ENCODE measurements around the gene CXCR4. TPM values are rescaled to one million over a fixed set of nuclear protein-coding genes. Genes with fewer than 3 reads are reported as not detected.
A peak's percentile ranks its signal among the peaks of the same experiment; 100 is the strongest.

The CXCR4 gene
- total RNA-seq, 1 donor from 2014 or later: 4.4 TPM

DNA sequence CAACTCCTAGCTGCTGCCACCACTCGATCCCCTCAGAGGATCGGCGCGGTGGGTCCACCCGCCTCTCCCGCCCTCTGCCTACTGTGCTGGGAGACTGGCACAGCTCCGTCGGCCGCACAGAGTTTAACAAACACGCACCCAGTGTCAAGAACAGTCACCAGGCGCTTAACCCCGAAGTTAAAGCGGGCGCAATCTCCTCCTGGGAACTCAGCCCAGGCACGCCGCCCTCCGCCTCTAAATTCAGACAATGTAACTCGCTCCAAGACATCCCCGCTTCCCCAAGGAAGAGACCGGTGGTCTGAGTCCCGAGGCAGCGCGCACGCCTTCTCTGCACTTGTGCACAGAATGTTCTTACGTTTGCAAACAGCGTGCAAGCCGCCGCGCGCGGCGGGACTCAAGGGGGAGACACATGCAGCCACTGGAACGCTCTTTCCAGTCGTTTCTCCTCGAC, 533 bp downstream of the CXCR4 start:
- intact Hi-C loops (cut with DNase I): loop anchor here (5.0 to 10.0 kb wide), 2 partner anchors 203 to 260 kb away; no protein-coding TSS in a partner anchor
- DNase-seq (ENCODE audit: low spot score): peak; percentile 77

DNA sequence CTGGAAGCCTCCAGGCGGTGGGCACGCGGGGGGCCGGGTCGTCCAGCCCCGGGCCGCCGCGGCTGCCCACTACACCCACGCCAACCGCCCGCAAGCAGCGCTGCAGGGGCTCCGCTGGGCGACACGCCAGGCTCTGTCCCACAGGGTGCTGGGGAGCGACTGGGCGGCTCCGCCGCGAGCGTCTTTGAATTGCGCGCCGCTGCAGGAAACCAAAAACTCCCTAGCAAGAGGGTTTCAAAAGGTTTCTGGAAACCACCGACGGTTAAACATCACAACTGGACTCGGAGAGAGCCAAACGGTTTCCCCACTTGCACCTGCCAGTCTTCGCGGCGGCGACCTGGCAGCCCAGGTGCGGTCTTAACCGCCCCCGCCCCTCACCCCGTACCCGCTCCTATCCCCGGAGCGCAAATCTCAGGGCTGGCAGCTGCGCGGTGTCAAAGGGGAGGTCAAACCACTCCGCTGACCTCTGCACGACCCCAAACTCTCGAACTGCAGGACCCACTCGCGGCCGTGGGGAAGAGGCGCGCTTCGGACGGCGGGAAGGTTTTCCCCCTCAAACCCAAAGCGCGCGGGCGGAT, 1.0 kb downstream of the CXCR4 start:
- DNase-seq (ENCODE audit: low spot score): peak; percentile 77
- intact Hi-C loops (cut with DNase I): loop anchor here (5.0 to 10.0 kb wide), 2 partner anchors 202 to 260 kb away; no protein-coding TSS in a partner anchor

DNA sequence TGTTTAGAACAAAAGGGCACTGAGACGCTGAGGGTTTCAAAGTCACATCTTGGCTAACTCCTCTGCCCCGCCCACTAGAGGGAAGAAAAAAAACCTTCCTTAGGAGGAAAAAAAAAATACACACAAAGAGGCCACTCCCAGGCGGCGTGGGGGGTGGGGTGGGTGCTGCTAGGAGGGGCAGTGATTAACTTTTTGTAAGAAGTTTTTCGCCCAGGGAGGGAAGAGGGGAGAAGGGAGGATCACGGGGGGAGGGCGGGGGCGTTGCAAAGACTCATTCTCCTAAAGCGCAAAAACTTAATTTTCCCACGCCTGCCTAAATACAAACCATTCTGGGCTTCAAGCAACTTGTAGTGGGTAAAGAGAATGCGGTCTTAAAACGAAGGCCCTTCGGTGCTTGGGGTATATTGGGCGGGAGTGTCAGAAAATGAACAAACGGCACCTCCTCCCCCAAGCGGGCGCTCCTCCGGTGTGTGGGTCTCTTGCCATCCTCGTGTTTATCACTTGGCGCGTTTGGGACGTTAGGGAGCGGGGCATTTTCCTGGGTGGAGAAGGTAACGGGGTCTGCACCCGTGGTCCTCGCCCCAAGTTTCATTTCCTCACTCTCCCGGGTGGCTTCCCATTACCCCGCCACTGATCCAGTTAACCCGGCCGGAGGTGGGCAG, 1.7 kb downstream of the CXCR4 start:
- DNase-seq (ENCODE audit: low spot score): peak; percentile 81
- intact Hi-C loops (cut with DNase I): loop anchor here (5.0 to 10.0 kb wide), 2 partner anchors 201 to 261 kb away; no protein-coding TSS in a partner anchor

DNA sequence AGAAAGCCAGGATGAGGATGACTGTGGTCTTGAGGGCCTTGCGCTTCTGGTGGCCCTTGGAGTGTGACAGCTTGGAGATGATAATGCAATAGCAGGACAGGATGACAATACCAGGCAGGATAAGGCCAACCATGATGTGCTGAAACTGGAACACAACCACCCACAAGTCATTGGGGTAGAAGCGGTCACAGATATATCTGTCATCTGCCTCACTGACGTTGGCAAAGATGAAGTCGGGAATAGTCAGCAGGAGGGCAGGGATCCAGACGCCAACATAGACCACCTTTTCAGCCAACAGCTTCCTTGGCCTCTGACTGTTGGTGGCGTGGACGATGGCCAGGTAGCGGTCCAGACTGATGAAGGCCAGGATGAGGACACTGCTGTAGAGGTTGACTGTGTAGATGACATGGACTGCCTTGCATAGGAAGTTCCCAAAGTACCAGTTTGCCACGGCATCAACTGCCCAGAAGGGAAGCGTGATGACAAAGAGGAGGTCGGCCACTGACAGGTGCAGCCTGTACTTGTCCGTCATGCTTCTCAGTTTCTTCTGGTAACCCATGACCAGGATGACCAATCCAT, 2.7 kb downstream of the CXCR4 start:
- intact Hi-C loops (cut with DNase I): loop anchor here (5.0 to 10.0 kb wide), 2 partner anchors 200 to 262 kb away; no protein-coding TSS in a partner anchor
- no peak for DNase-seq (ENCODE audit: low spot score)

DNA sequence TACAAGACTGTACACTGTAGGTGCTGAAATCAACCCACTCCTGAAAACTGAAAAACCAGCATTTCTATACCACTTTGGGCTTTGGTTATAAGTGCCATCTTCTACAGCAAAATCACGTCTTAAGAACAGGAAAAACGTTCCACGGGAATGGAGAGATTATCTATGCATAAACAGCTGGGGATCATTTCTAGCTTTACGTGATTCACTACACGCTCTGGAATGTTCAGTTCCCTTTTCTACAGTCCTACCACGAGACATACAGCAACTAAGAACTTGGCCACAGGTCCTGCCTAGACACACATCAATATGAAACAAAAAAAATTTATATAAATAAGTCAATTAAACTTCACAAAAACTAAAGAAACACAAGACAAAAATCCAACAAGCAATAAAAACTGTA, 3.6 kb downstream of the CXCR4 start:
- DNase-seq (ENCODE audit: low spot score): no peak
- intact Hi-C loops (cut with DNase I): loop anchor here (10.0 kb wide), 1 partner anchor 200 kb away; no protein-coding TSS in a partner anchor

DNA sequence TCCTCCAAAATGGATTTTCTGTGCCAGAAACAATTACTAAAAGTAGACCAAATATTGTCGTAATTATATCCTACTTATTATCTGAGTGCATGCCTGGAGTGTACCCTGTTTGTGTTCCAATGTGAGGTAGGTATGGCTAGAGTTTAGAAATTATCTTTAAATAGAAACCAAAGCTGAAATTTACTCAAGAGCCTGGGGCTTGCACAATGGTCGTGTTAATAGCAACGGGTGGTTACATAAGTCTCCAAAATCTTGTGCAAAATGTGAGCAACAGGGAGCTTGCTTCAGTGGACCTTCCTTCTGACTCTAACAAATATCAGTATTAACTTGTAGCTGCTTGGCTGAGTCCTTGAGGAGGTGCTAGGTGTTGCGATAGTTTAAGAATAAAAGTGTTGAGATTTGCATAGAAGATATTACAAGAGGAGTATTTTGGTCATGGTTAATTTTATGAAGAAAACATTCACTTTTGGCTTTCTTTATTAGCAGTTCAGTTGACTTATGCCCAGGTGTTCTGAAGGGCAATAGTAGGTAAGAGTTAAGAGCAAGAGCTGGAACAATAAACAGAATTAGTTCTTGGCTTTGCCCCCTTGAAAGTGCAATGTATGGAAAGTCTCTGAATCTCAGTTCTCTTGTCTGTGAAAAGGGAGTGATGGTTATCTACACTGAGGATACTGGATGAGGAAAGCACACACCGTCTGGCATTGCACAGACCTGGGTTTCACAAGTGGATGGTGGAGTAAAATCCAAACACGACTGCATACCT, 4.6 kb downstream of the CXCR4 start:
- intact Hi-C loops (cut with DNase I): loop anchor here (10.0 kb wide), 1 partner anchor 199 kb away; no protein-coding TSS in a partner anchor
- no peak for DNase-seq (ENCODE audit: low spot score)

DNA sequence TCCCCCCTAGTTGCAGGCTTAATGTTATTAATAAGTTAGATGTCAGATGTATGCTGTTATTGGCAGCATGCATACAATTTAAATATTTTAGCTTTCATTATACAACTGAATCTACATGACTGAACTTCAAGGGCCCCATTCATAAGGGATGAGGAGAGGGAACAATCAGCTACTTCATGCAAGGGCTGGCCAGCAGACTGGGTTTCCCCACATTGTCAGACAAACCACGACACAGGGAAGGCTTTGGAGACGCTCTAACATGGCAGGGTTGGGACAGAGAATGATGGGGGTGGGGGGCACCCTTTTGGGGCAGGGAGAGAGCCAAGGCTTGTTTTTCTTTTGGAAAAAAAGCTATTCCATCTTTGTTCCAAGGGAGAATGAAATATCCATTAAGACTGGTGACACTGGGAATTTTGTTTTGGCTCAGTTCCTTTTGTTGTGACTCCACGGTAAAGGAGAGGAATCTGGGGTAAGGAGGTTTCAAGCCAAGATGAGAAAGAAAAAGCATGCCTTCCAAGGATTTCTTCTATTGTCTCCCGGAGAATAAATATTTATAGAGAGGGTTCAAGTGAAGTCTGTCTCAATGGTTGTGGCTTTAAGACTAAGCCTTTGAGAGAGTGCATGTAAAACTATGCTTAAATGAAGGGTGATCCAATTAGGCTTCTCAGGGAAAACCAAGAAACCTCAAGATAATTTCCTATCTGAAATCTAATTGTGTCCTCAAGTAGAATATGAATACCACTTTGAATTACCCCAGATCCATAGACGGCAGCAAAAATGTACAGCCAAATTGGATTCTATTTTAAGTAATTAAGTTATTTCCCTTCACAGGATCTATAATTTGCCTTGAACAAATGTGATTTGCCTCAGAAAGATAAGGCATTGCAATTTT, 5.4 kb downstream of the CXCR4 start:
- intact Hi-C loops (cut with DNase I): loop anchor here (10.0 kb wide), 1 partner anchor 198 kb away; no protein-coding TSS in a partner anchor
- no peak for DNase-seq (ENCODE audit: low spot score)

DNA sequence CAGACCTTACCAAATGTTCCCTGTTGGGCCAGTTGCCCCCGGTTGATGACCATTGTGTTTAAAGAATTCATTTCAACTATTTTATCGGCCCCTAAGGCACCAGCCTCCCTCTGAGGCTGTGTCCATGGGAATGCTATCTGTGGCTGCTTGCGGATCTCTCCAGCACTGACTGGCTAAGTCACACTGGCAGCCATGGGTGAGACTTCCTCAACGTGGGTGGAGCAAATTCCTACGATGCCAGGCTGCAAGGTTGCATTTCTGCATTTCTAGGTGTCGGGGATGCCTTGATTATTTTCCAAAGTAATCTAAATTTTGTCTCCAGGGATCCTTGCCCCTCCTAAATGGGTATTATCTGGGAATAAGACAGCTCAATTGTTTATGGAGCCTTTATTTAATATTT, 6.2 kb downstream of the CXCR4 start:
- no peak for DNase-seq (ENCODE audit: low spot score)
- intact Hi-C loops (cut with DNase I): loop anchor here (10.0 kb wide), 1 partner anchor 197 kb away; no protein-coding TSS in a partner anchor

DNA sequence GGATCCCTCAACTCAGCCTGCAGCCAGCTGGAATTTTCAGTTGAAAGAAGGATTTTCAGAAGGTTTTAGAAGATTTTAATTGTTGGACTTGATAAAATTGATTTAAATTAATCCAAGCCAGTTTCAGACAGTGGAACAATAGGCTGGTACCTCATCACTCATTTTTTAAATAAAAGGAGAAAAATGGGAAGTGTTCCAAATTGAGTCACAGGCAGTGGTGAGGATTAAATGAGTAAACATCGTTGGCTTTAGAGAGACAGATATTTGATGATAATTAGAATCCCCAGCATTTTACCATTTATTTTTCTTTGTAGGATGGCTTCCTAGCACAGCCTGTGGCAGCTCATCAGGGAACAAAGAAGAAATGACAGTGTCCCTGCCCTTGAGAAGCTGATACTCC, 7.4 kb downstream of the CXCR4 start:
- DNase-seq (ENCODE audit: low spot score): no peak
- intact Hi-C loops (cut with DNase I): loop anchor here (10.0 kb wide), 1 partner anchor 196 kb away; no protein-coding TSS in a partner anchor

DNA sequence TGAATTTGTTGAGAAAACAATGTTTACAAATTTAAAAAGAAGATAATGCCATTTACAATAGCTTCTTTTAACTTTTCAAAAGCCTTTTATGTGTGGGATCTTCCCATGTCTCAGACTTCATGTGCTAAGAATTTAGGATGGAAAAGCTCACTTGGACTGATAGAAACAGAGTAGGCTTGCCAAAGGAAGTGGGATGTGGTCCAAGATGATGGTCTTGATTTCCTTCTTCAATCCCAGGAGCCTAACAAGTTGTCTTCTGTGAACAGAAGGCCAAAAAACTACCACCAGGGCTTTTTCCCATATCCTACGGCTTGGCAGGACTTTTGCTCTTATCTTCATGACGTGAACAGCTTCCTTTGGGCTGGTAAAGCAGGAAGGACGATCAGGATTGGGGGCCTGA, 9.5 kb downstream of the CXCR4 start:
- DNase-seq (ENCODE audit: low spot score): no peak
- intact Hi-C loops (cut with DNase I): no loop called here

DNA sequence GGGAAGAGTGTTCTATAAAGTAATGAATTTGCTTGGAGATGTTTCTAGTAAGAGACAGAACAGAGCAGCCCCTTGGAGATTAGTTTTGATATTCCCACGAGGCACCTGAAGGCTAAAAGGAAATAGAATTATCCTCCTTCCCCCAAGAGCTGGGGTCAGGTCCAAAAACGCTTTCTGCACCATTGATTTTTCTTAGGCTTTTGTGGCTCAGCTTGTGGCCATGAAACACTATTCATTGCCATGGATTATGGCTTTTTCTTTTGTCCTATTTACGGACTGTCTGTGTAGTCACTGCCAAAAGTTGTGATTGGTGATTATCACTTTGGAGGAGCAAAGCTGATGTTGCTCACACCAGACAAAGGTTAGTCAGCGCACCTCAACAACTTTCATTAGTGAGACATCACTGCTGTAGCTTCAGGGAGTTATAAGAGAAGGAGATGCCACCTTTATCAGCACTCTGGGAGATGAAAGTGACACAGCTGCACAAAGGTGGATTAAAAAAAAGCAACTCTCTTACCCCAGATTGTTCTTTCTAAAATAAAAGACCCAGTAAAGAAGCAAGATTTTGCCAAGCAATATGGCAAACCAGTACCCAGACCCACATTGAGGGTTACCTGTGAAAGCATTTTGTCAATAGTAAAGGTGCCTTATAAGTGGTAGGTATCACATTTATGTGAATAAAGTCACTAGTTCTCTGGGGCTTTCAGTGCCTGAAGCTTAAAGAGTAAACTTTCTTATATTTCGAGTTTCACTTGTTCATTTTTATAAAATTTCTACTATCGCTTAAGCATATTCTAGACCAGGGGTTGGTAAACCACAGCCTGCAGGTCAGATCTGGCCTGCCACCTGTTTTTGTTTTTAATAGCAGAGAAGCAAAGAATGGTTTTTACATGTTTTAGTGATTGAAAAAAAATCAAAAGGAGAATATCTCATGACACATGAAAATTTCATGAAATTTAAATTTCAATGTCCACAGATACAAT, 10.6 kb downstream of the CXCR4 start:
- intact Hi-C loops (cut with DNase I): no loop called here
- DNase-seq (ENCODE audit: low spot score): no peak

DNA sequence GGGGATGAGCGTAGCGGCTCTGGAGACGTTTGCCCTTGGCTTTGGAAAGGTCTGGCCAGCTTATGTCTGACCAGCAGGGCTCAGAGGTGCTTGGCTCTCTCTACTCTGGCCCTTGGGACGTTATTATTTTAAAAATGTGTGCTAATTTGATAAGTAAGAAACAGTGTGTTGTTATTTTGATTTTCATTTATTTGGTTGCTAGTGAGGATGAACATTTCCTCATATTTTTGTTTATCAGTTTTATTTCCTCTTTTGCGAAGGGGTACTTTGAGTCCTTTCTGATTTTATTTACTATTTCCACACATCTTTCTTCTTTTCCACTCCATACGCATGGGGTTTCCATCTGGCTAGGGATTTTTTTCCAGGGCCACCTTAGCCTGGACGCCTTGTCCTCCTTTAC, 11.4 kb downstream of the CXCR4 start:
- intact Hi-C loops (cut with DNase I): no loop called here
- DNase-seq (ENCODE audit: low spot score): no peak

DNA sequence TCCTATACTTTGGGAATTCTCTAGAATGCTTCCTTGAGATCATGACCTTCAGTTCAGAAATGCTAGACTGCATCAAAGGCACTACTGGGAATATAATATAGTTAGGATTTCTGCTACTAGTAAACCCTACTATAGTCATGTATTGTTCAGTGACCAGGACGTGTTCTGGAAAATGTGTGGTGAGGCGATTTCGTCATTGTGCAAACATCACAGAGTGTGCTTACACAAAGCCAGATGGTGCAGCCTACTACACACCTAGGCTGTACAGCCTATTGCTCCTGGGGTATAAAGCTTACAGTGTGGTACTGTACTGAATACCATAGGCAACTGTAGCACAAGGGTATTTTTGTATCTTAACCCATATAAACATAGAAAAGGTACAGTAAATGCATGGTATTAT, 13.0 kb downstream of the CXCR4 start:
- intact Hi-C loops (cut with DNase I): no loop called here
- no peak for DNase-seq (ENCODE audit: low spot score)

DNA sequence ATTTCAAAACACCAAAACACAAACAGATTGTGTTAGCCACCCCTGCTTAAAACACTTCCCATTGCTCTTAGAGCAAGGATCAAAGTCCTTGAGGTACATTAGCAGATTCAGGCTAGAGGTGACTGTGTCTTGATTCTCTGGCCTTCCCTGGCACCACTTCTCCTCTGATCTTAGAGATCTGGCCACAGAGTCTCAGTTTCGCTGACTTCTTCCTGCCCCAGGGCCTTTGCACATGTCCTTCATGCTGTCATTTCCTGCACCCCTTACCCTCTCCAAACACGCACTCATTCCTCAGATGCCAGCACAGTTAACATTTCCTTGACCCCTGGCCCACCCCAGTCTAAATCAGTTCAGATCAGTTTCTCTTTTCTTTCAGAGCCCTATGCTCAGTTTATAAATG, 16.9 kb downstream of the CXCR4 start:
- intact Hi-C loops (cut with DNase I): no loop called here
- no peak for DNase-seq (ENCODE audit: low spot score)

DNA sequence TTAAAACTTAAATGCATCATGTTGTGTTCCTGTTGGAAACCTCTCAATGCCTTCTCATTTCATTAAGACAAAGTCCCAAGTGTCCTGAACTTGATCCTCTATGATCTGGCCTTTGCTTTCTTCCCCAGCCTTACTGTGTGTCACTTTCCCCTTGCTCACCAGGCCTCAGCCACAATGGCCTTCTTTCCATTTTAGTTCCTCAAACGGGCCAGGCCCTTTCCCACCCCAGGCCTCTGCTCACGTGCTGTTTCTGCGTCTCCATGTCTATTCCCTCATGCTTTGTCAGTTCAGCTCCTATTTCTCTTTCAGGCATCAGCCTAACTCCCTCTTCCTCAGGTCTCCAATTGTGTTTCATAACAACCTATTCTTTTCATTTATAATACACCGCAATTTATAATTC, 19.5 kb downstream of the CXCR4 start:
- intact Hi-C loops (cut with DNase I): no loop called here
- DNase-seq (ENCODE audit: low spot score): no peak

DNA sequence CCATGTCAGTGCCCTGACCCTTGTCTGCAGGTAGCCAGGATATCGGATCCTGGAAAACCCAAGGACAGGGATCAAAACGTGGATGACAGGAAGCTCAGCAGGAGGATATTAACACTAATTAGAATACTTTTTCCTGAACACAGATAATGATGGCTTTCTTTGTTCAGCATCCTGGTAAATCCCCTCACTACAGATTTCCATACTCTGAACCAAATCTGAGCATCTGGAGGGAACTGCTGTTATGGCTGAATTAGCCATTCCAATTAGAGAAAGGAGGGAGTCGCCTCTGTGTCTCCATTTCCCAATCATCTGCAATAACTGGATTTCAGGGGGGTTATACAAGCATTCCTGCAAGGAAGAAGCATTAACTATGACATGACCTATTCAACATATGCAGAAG, 24.4 kb downstream of the CXCR4 start:
- no peak for DNase-seq (ENCODE audit: low spot score)
- intact Hi-C loops (cut with DNase I): no loop called here

DNA sequence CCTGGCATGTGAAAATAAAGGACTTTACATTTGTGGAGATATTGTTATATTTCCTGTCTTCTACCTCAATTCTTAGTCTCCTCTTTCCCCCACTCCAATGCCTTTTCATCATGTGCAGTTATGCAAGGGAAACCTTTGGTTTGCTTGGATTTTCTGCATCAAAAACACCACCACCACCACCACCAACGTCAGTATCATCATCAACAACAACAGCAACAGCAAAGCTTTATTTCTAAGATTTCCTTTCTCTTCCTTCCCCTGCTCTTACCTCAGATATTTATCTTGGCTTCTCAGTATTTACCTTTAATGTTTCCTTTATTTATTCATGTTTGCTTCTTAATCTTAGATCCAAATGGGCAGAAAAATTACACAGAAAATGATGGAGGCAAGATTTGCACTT, 26.1 kb downstream of the CXCR4 start:
- intact Hi-C loops (cut with DNase I): no loop called here
- DNase-seq (ENCODE audit: low spot score): no peak

Data from cardiac septum (tissue), 1 donor.